ENCODE results near the gene PMEL. TPM values are rescaled to one million over a fixed set of nuclear protein-coding genes. Genes with fewer than 3 reads are reported as not detected.

PMEL gene
- total RNA-seq, 1 experiment from 2014 or later, result 2.0 TPM

GRCh38 chr12:55996201-55996714 is 30.4 kb upstream of the PMEL start:
- no peaks in the 10 kb centered on the region for H3F3A ChIP-seq (ENCODE audit: low read length, unreplicated experiment)
- no peaks in the 10 kb centered on the region for H3K27me3 ChIP-seq (ENCODE audit: low read length)
- peak overlapping the region; percentile 82 for H3K4me3 ChIP-seq (ENCODE audit: low read length)
- peak overlapping the region; percentile 93 for H3K4me2 ChIP-seq (ENCODE audit: low read length)
- no peak for TF ChIP-seq EZH2 (IDR thresholded peaks at IDR 0.05; ENCODE audit: low read length, unreplicated experiment)
- TF ChIP-seq, protein P1, sequence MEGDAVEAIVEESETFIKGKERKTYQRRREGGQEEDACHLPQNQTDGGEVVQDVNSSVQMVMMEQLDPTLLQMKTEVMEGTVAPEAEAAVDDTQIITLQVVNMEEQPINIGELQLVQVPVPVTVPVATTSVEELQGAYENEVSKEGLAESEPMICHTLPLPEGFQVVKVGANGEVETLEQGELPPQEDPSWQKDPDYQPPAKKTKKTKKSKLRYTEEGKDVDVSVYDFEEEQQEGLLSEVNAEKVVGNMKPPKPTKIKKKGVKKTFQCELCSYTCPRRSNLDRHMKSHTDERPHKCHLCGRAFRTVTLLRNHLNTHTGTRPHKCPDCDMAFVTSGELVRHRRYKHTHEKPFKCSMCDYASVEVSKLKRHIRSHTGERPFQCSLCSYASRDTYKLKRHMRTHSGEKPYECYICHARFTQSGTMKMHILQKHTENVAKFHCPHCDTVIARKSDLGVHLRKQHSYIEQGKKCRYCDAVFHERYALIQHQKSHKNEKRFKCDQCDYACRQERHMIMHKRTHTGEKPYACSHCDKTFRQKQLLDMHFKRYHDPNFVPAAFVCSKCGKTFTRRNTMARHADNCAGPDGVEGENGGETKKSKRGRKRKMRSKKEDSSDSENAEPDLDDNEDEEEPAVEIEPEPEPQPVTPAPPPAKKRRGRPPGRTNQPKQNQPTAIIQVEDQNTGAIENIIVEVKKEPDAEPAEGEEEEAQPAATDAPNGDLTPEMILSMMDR (conservative IDR thresholded peaks at IDR 0.05; ENCODE audit: low read depth, low read length), result peak; percentile 96
- intact Hi-C loops (cut with micrococcal nuclease), result loop anchor here (1.0 kb wide), 2 partner anchors 23 to 33 kb away; no protein-coding TSS in a partner anchor
- no peak overlapping the region for H3K27ac ChIP-seq (ENCODE audit: low read length)
- ChIA-PET CTCF (interaction anchor here (0.5 to 3.5 kb wide), 13 partner anchors 11 to 1122 kb away, joined by 3 to 29 read pairs (median 5); partner anchors contain the start of gene RAB5B), POLR2A (ENCODE audit: unreplicated experiment) (interaction anchor here (0.9 to 1.5 kb wide), 2 partner anchors 22 to 33 kb away, joined by 4 to 7 read pairs; no protein-coding TSS in a partner anchor)
- no peaks in the 10 kb centered on the region for H3K9me3 ChIP-seq (ENCODE audit: low read length)
- peak; percentile 14; the same call in 1 of the 2 replicates for ATAC-seq
- peaks cover 13% of the 10 kb centered on the region; the same call in 1 of the 2 replicates for H3K36me3 ChIP-seq (ENCODE audit: low read depth, low read length)
- H3K4me1 ChIP-seq (ENCODE audit: insufficient read depth, low read length), result peaks cover 5% of the 10 kb centered on the region; the same call in 1 of the 2 replicates
- H3K9ac ChIP-seq (ENCODE audit: low read length), result peak overlapping the region; percentile 62; the same call in 1 of the 2 replicates
- DNase-seq, result peak; percentile 75
- H2AFZ ChIP-seq (ENCODE audit: low read length), result peak overlapping the region; percentile 84
- peaks cover 12% of the 10 kb centered on the region for H3K79me2 ChIP-seq (ENCODE audit: low read length)
- BruUV-seq (replicated peaks), result TSS peak; percentile 93
- no peaks in the 10 kb centered on the region for H3K9me2 ChIP-seq (replicated peaks; ENCODE audit: low read length)
- H4K20me1 ChIP-seq (ENCODE audit: low read length), result no peaks in the 10 kb centered on the region

GRCh38 chr12:55995366-55995765 is 29.5 kb upstream of the PMEL start:
- DNase-seq (no peak), ATAC-seq (no peak)
- Histone ChIP-seq H4K20me1 (ENCODE audit: low read length) (no peaks in the 10 kb centered on the region), H3K27ac (ENCODE audit: low read length) (no peak overlapping the region), H3K4me2 (ENCODE audit: low read length) (no peak overlapping the region), H3F3A (ENCODE audit: low read length, unreplicated experiment) (no peaks in the 10 kb centered on the region), H3K9ac (ENCODE audit: low read length) (no peak overlapping the region), H3K9me3 (ENCODE audit: low read length) (no peaks in the 10 kb centered on the region), H2AFZ (ENCODE audit: low read length) (no peak overlapping the region), H3K4me3 (ENCODE audit: low read length) (no peak overlapping the region), H3K4me1 (ENCODE audit: insufficient read depth, low read length) (peaks cover 5% of the 10 kb centered on the region; the same call in 1 of the 2 replicates), H3K36me3 (ENCODE audit: low read depth, low read length) (peaks cover 19% of the 10 kb centered on the region; the same call in 1 of the 2 replicates), H3K79me2 (ENCODE audit: low read length) (peaks cover 12% of the 10 kb centered on the region), H3K27me3 (ENCODE audit: low read length) (no peaks in the 10 kb centered on the region), H3K9me2 (replicated peaks; ENCODE audit: low read length) (no peaks in the 10 kb centered on the region)
- ChIA-PET POLR2A (ENCODE audit: unreplicated experiment) (no interaction called here), CTCF (interaction anchor here (0.5 to 1.1 kb wide), 4 partner anchors 12 to 58 kb away, joined by 3 to 8 read pairs (median 4); no protein-coding TSS in a partner anchor)
- TF ChIP-seq, protein P1 (conservative IDR thresholded peaks at IDR 0.05; ENCODE audit: low read depth, low read length), result no peak
- TF ChIP-seq EZH2 (IDR thresholded peaks at IDR 0.05; ENCODE audit: low read length, unreplicated experiment) (no peak), EZH2phosphoT487 (IDR thresholded peaks at IDR 0.05; ENCODE audit: borderline replicate concordance, low read length) (no peak)
- intact Hi-C loops (cut with micrococcal nuclease), result no loop called here
- no TSS peak for BruUV-seq (replicated peaks)

Data from PC-3 (cell line).